Measurements from ENCODE around the gene LRP1B.

DNA sequence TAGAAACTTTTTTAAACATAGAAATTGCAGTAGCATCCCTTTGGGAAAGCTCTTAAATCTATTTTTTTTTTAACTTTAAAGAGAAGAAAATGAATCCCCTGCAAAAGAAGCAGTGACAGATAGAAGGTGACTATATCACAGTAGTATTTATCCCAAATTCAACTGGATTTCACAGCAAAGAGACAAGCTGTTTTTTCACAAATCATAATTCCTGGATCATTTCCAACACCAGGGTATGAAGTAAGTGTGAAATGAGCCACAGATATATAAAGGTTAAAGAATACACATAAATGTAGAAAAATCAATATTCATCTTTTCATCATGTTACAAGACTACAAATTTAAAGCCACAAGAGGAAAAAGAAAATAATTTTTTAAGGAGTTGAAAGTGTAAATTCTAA, 1945.7 kb downstream of the LRP1B start:
- TF ChIP-seq YY1 (IDR thresholded peaks at IDR 0.05; ENCODE audit: insufficient read depth, insufficient read length) (no peak), SUZ12 (IDR thresholded peaks at IDR 0.05; ENCODE audit: extremely low read depth, insufficient read depth, insufficient read length) (no peak)

All from NT2/D1 (cell line).